Natural killer cell treated with Interleukin-12 subunit alpha and Interleukin-12 subunit beta and Interleukin-15 and Interleukin-18, amount 100 ng/mL, for 72 hours (primary cell): ENCODE results near the gene GNG4. TPM values are rescaled to one million over a fixed set of nuclear protein-coding genes. Genes with fewer than 3 reads are reported as not detected.

Source experiments
- ATAC-seq, 2 donors: fragments of 150-1000 bp; cut with Tn5 transposase in 1 of 2; sonication (Bioruptor Pico), chemical (Tn5 transposase) in 1 of 2; 2 replicates each; pipeline ENCODE4 v1.10.0; 2021
- DNase-seq: peaks from one replicate; pipeline ENCODE4 v3.0.0; 2022; ENCODE audit warnings: low spot score
- H3K27ac Mint-ChIP-seq, 2 donors: 1 replicate in 1 of 2; 2 replicates in 1 of 2; pipeline ENCODE4 v1.8.0; 2022; ENCODE audit warnings: mixed read lengths in 2 of 2, mild to moderate bottlenecking in 1 of 2, moderate library complexity in 1 of 2
- H3K27me3 Mint-ChIP-seq, 2 donors: 1 replicate in 1 of 2; 2 replicates in 1 of 2; pipeline ENCODE4 v1.8.0; 2022; ENCODE audit warnings: mixed read lengths in 2 of 2
- H3K36me3 Mint-ChIP-seq: one replicate; pipeline ENCODE4 v1.8.0; 2022; ENCODE audit warnings: mixed read lengths
- H3K4me1 Mint-ChIP-seq, 2 donors: 1 replicate in 1 of 2; 2 replicates in 1 of 2; pipeline ENCODE4 v1.8.0; 2022; ENCODE audit warnings: low read depth in 2 of 2, mixed read lengths in 2 of 2, mild to moderate bottlenecking in 1 of 2
- H3K4me3 Mint-ChIP-seq: one replicate; pipeline ENCODE4 v1.8.0; 2022; ENCODE audit warnings: mixed read lengths
- H3K9me3 Mint-ChIP-seq: 2 replicates; pipeline ENCODE4 v1.8.0; 2022; ENCODE audit warnings: mixed read lengths
- total RNA-seq, 2 donors: library from RNA; stranded (reverse); gene quantifications; one replicate each; pipeline ENCODE4 v1.2.3, GENCODE V29; 2022

Gene GNG4
- total RNA-seq, 2 donors from 2014 or later, result 0.19 TPM; not detected in 1

DNA sequence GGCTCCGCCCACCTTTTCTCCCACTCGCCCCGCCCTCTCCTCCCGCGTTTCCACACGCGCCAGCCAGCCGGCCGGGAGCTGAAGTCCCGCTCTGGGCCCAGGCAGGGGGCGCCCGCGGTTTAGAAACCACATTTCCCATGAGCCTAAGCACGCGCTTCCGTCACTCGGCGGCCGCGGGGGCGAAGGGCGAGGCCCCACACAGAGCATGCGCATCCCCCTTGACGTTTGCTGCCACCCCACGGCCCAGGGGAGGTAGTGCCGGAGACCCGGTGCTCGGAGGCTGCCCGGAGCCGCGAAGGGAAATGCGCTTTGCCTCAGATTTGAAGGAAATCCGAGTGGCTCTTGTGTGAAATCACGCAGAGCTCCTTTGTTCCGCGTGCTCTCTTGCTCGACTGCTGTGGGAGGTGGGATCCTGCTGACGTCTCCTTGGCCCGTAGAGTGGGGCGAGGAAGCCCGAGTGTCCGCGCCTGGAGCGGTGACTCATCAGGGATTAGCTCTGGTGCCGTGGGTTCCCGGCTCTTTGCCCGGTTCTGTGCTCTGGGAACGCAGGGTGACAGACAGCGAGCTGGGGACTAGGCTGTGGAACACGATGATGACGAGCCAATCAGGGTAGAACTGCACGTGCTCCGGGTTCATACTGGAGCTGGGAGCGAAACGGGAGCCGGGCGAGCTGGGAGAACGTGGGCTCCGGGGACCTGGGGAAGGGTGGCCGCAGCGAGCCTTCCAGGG, 144.9 kb downstream of the GNG4 start:
- H3K27ac Mint-ChIP-seq, result peak overlapping the region; percentile 95 to 97
- DNase-seq, result peak; percentile 99
- H3K4me3 Mint-ChIP-seq, result peak overlapping the region; percentile 94
- H3K27me3 Mint-ChIP-seq, result peaks cover 0 to 3% of the 10 kb centered on the region in 2 donors
- ATAC-seq, result peak; percentile 92 to 95
- H3K9me3 Mint-ChIP-seq, result no peaks in the 10 kb centered on the region
- H3K36me3 Mint-ChIP-seq, result no peaks in the 10 kb centered on the region
- H3K4me1 Mint-ChIP-seq, result peaks cover 20% of the 10 kb centered on the region in 2 donors

DNA sequence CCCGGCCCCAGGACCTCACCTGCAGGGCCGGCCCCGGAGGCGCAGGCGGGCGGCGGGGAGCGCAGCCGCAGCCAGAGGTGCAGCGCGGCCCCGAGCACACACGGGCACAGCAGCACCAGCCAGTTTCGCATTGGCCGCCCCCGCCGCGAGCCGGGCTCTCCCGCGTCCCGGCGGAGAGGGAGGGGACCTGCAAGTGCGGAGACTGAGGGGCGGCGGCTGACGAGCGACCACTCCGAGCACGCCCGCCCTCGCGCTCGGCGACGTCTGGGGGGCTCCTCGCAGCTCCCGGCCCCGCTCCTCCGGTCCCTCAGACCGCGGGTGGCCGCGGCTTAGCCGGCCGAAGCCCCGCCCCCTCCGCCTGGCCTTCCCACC, 145.5 kb downstream of the GNG4 start, which contains the start of gene B3GALNT2:
Gene B3GALNT2 (minus strand): TSS at position 331 of the 372 bp plus-strand sequence. CDS start 200 bp downstream, at position 131.
- ATAC-seq, result peak; percentile 77 to 80
- H3K27ac Mint-ChIP-seq, result peak within 1 kb of the TSS; percentile 95 to 97
- no peaks in the 10 kb centered on the region for H3K9me3 Mint-ChIP-seq

DNA sequence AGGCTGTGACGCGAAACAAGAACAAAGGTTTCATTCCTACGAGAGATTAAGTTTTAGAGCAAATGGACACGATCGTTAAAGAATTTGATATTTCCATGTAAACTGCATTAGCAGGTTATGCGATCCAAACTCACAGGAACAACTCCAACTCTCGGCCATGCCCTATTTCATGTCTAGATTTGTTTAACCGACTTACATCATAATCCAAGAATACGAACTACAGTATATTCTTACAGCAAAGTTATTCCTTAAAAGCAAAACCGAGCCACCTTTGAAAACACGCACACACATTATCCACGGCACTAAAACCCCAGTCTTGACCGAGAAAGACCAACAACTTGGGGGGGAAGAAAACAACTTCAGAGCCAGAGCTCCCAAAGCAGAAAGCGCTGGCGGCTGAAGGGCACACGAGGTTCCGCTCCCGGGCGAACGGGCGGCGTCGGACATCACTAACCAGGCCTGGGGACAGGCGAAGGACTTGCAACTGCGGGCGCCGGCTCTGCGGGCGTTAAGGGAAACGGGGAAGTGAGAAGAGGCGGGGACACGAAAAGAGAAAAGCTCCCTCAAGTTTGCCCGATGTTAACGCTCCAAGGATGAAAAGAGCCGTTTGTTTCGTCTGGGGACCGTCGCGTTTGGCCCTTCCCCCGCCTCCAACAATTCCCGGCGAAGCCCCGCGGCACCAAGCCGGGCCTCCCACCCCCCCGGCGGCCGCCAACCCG, 146.0 kb downstream of the GNG4 start:
- H3K4me1 Mint-ChIP-seq, result peaks cover 20% of the 10 kb centered on the region in 2 donors
- peak overlapping the region; percentile 94 for H3K4me3 Mint-ChIP-seq
- no peak for ATAC-seq
- peak; percentile 68 for DNase-seq
- no peaks in the 10 kb centered on the region for H3K27me3 Mint-ChIP-seq
- no peaks in the 10 kb centered on the region for H3K36me3 Mint-ChIP-seq
- peak overlapping the region; percentile 79 to 91 for H3K27ac Mint-ChIP-seq
- no peaks in the 10 kb centered on the region for H3K9me3 Mint-ChIP-seq

More for the DNA sequence above, 145.5 kb downstream of the GNG4 start, which contains the start of gene B3GALNT2:
- DNase-seq, result no peak
- Mint-ChIP-seq H3K4me1 (peaks cover 20% of the 10 kb centered on the region in 2 donors), H3K36me3 (no peaks in the 10 kb centered on the region), H3K4me3 (peak within 1 kb of the TSS; percentile 94), H3K27me3 (no peaks in the 10 kb centered on the region)

DNA sequence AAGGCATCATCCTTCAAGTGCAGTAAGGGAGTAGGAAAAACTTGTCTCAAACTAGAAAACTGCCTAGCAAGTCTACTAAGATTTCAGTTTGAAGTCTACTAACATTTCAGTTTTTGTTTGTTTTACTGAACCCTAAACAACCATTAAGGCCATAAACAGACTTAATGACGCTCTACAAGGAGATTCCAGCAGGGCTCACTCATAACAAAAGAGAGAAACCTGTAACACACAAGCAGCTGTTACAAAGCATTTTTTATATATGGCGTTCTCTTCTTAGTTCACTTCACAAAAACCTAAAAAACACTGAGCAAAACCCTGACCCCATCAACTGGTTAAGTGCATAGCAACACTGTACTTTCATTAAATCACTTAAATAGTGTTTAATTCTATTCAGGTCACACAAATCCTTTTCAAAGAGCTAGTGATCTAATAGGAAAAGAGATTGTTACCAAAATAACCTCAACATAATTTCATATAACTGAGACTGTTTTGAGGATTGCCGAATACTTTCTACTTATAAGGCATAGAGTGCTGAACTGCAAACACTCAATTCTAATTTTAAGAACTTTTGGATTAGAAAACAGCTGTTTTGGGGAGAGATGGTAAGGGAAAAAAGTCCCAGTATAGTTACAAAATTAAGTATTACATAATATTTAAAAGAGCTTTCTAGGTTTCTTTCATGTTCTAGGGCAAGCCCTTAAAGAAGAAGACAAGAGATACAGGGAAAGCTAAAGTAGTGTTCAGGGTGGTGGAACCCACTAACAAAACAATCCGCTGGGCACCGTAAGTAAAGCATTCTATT, 146.8 kb downstream of the GNG4 start:
- H3K27me3 Mint-ChIP-seq, result no peaks in the 10 kb centered on the region
- H3K4me1 Mint-ChIP-seq, result peaks cover 20% of the 10 kb centered on the region in 2 donors
- H3K9me3 Mint-ChIP-seq, result no peaks in the 10 kb centered on the region
- peak overlapping the region; percentile 79 to 91 for H3K27ac Mint-ChIP-seq
- peak overlapping the region; percentile 94 for H3K4me3 Mint-ChIP-seq
- no peak for ATAC-seq
- no peaks in the 10 kb centered on the region for H3K36me3 Mint-ChIP-seq
- no peak for DNase-seq

DNA sequence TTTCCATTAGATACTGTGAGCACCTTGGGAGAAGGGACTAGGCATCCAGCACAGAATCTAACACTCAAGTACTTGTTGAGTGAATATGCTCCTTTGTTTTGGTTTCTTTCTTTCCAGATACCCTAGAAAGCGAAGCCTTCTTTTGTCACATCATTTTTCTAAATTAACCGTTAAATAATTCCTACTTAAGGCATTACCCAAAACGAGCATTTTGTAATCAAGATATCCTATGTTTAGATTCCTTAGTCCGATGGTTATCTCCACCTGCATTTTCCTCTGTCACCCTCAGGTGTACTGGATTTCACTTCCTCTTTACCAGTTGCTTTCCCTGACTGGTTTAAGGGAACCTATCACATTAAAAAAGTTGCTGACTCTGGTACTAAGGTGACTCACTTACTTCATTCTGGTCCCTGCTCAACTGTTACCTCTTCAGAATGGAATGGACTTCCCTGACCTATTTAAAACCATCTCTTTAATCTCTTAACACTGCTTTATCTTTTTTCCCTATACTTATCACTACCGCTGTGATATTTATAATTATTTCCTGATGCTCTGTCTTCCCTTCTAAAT, 148.5 kb downstream of the GNG4 start:
- H3K4me3 Mint-ChIP-seq, result no peak overlapping the region

More for the DNA sequence above, 148.5 kb downstream of the GNG4 start:
- Mint-ChIP-seq H3K4me1 (peaks cover 17 to 20% of the 10 kb centered on the region in 2 donors), H3K36me3 (no peaks in the 10 kb centered on the region), H3K27ac (no peak overlapping the region), H3K9me3 (no peaks in the 10 kb centered on the region), H3K27me3 (no peaks in the 10 kb centered on the region)
- DNase-seq (no peak), ATAC-seq (no peak)

Other genes starting within 250 kb of the GNG4 start
- gene B3GALNT2, start 145.3 kb downstream of the GNG4 start, total RNA-seq, result 10 to 100 TPM; 10.3 to 25.9 TPM
- 10 to 100 TPM; 68.8 to 91.2 TPM for gene LYST, start 217.1 kb upstream of the GNG4 start, total RNA-seq